Activated CD4-positive, alpha-beta T cell treated with anti-CD3 and anti-CD28 coated beads, Interleukin-2, amount 50 U/mL, for 4 hours (primary cell): ENCODE results near the gene AAMDC.
"Not testable (repeated sequence)": the region's sequence is repeated elsewhere in the genome, so short reads cannot be mapped to it uniquely, and the experiment has no call there.

Experiments used
- DNase-seq, 2 experiments: peaks; one replicate each; pipeline ENCODE4 v3.0.0-alpha.2; 2020

Gene AAMDC

DNA sequence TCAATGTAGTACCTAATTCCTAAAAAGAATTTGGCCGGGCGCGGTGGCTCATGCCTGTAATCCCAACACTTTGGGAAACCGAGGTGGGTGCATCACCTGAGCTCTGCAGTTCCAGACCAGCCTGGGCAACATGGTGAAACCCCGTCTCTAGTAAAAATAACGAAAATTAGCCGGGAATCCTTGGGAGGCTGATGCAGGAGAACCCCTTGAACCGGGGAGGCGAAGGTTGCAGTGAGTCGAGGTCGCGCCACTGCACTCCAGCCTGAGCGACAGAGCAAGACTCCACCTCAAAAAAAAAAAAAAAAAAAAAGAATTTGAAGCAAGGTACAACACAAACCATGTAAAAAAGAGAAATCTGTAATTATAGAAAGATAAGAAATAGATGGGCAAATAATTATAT is 1.2 kb downstream of the AAMDC start:
- DNase-seq, result not testable (repeated sequence)

DNA sequence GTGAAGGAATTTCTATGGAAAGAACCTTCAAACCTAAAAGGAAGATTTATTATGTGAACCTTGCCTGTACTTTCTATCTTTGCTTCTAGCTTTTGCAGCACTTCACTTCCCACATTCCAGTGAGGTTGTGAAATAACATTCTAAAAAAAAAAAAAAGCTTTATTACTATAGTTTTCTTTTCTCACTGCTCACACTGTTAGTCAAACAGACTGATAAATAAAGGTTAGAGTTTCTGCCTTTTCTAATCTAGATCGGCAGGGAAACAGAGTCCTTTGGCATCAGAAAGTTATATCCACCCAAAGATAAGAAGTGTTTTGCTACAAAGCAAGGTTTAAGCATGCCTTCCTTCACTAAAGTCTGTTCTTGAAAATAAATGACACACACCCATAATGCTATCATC is 2.8 kb downstream of the AAMDC start:
- DNase-seq, result no peak

DNA sequence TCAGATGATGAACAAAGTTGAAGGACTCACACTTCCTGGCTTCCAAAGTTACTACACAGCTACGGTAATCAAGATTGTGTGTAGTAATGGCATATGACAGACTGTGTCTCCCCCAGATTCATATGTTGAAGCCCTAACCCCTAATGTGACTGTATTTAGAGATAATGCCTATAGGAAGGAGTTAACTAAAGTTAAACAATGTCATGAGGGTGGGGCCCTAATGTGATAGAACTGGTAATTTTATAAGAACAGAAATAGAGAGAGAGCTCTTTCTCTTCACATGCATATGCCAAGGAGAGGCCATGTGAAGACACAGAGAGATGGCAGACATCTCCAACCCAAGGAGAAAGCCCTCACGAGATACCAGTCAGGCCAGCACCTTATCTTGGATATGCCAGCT is 8.0 kb downstream of the AAMDC start:
- no peak for DNase-seq

DNA sequence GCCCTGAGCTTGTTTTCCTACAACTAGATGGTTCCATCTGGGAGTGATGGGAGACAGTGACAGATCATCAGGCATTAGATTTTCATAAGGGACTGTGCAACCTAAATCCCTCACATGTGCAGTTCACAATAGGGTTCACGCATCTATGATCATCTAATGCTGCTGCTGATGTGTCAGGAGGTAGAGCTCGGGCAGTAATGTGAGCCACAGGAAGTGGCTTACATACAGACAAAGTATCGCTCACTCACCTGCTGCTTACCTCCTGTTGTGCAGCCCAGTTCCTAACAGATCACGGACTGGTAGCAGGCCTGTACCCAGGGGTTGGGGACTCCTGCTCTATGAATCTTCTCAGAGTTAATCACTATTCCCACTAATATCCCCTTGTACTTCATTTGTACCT is 12.4 kb downstream of the AAMDC start:
- no peak for DNase-seq

DNA sequence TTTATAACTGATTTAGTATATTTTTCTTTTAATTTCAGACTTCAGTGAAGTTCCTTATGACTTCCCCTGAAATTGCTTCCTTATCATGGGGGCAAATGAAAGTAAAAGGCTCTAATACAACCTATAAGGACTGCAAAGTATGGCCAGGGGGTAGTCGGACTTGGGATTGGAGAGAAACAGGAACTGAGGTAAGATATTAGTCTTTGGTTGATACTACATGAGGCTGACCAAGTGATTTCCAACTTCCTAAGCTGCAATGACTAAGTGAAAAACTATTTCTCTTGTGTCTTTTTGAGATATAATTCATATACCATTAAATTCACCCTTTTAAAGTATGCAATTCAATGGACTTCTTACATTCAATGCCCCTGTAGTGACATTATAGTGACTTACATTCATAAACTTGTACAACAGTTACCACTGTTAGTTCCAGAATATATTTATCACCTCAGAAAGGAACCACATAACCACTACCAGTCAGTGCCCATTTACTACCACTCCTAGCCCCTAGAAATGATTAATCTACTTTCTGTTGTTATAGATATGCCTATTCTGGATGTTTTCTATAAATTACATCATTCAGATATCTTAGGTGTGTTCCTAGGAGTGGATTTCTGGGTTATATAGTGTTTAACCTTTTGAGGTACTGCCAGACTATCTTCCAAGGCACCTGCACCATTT is 21.6 kb downstream of the AAMDC start:
- DNase-seq, result no peak

DNA sequence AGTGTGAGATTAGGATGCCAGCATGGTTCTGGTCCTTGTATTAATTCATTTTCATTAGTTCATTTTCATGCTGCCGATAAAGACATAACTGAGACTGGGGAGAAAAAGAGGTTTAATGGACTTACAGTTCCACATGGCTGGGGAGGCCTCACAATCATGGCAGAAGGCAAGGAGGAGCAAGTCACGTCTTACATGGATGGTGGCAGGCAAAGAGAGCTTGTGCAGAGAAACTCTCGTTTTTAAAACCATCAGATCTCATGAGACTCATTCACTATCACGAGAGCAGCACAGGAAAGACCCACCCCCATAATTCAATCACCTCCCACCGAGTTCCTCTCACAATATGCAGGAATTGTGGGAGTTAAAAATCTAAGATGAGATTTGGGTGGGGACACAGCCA is 22.8 kb downstream of the AAMDC start:
- not testable (repeated sequence) for DNase-seq

DNA sequence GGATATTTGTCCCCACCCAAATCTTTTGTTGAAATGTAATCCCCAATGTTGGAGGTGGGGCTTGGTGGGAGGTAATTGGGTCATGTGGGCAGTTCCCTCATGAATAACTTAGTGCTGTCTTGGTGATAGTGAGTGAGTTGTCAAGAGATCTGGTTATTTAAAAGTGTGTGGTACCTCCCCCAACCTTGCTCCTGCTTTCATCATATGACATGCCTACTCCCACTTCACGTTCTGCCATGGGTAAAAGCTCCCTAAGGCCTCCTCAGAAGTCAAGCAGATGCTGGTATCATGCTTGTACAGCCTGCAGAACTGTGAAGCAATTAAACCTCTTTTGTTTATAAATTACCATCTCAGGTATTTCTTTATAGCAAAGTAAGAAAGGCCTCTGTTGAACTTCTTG is 30.6 kb downstream of the AAMDC start:
- DNase-seq, result no peak

DNA sequence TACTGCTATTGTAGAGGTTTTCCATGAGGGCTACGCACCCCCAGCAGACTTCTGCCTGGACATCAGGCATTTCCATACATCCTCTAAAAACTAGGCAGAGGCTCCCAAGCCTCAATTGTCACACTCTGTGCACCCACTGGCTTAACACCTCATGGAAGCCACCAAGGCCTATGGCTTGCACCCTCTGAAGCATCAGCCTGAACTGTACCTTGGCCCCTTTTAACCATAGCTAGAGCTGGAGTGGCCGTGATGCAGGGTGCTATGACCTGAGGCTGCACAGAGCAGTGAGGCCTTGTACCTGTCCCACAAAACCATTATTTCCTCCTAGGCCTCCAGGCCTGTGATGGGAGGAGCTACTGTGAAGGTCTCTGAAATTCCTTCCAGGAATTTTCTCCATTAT is 33.9 kb downstream of the AAMDC start:
- DNase-seq, result no peak

DNA sequence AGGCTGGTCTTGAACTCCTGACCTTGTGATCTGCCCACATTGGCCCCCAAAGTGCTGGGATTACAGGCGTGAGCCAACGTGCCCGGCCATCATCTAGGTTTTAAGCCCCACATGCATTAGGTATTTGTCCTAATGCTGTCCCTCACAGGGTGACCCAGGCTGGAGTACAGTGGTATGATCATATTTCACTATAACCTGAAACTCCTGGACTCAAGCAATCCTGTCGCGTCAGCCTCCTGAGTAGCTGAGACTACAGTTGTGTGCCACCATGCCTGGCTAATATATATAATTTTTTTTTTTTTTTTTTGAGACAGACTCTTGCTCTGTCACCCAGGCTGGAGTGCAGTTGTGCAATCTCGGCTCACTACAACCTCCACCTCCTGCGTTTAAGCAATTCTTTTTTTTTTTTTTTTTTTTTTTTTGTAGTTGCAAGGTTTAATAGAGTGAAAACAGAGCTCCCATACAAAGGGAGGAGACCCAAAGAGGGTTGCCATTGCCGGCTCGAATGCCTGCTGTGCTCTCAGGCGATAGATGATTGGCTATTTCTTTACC is 37.0 kb downstream of the AAMDC start:
- DNase-seq, result not testable (repeated sequence)

DNA sequence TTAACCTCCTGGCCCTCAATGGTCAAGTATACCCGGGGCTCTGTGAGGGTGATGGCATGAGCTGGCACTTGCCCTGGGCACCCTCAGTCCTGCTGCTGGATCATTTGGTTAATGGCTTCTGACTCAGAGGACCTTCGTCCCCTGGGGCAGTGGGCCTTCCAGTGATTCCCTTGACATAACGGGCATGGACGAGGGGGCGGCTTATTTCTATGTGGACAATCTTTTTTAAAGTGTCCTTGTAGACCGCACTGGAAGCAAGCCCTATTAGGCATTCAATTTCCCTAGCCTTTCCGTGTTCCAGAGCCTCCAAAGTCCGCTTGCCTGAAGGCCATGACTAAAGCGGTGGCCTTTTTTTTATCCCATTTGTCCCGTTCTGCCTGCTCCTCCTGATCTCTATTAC is 40.5 kb downstream of the AAMDC start:
- not testable (repeated sequence) for DNase-seq

DNA sequence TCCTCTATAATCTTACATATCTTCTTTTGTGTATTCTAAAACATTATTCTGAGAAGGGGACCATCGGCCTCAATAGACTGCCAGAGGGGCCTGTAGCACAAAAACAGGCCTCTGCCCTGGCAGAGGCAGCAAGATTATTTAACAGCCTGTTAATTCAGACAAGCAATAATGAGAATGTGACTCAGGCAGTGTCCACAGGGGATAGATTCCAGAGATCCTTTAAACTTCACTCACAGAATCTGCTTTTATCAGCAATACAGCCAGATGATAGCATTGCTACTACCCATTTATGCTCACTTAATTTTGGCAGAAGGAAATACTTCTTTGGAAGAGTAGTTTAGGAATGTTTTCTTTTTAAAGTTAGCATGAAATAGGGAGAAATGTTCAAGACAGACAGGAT is 44.9 kb downstream of the AAMDC start:
- DNase-seq, result no peak

DNA sequence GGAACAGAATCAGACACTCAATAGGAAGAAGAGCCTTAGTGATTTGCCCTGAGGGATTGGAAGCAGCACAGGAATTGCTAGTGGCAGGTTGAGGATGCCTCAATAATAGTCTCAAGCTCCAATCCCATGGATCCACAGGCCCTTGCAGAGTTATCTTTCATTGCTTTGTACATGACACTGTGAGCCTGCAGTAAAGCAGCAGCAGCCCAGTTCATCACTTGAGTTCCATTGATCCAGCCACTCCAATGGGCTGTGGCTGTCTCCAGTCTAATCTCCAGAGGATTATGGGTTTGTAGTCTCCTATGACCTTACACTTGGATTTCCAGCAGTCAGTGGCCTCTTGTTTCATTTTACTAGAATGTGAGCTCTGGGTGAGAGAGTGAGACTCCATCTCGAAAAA is 45.4 kb downstream of the AAMDC start:
- no peak for DNase-seq

DNA sequence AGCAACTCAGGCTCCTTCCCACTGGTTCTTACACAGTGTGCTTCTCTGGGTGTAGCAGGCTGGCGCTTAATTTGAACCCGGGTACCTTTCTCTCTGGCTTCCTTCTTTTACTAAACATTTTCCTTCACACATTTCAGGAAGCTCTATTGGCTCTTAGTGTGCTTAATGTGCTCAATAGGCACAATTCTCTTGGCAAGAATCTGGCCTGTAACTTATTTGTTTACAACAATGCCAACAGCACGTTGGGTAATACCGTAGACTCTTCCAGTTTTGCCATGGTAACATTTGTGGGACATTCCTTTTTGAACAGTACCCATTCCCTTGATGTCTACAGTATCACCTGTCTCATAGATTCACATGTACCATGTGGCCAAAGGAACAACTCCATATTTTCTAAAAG is 47.8 kb downstream of the AAMDC start:
- no peak for DNase-seq

DNA sequence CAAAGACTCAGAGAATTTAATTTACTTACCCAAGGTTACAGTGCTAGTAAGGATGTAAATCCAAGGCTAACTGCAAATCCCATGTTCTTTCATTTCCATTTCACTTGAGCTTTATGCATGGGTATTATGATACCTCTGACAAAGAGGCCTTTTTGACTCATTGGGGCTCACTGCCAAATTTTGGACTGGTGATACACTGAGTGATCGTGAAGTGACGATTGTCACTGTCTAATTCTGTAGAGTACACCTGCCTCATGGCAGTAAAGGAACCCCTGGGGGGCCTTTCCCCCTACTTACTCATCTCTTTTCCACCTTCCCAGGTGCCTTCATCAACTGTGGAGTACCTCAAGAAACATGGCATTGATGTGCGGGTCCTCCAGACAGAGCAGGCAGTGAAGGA is 50.9 kb downstream of the AAMDC start:
- DNase-seq, result no peak

DNA sequence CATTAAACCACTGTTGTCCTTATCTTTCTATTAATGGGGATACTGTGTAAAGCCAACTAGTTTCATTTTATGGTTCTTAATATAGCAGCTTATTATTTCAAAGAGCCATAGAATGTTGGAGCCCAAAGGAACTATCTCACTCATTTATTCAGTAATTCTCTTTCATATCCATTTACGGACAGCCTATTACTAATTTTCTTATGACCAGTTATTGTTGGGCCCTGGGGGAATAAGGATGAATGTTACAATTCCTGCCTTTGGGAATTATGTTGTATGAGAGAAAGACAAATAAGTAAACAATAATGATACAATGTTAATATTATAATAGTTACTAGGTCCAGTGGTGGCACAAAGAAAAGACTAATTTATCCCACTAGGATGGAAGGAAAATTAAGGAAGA is 52.4 kb downstream of the AAMDC start:
- DNase-seq, result no peak

DNA sequence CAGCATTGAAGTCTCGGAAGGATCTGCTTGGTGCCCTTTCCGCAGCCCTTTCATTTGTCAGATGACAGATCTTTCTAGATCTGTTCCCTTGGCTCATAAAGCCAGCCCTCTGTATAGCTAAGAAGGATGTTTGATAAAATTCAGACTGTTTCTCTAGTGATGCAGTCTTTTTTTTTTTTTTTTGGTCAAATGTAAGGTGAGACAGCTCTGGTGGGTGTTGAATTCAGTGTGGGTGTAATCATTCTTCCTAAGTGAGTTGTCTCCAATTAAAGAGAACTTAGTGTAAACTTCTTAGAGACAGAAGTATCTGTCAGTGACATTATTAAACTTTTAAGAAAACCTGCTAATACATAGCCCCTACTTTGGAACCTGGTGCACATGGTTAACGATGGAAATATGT is 53.3 kb downstream of the AAMDC start:
- DNase-seq, result no peak

DNA sequence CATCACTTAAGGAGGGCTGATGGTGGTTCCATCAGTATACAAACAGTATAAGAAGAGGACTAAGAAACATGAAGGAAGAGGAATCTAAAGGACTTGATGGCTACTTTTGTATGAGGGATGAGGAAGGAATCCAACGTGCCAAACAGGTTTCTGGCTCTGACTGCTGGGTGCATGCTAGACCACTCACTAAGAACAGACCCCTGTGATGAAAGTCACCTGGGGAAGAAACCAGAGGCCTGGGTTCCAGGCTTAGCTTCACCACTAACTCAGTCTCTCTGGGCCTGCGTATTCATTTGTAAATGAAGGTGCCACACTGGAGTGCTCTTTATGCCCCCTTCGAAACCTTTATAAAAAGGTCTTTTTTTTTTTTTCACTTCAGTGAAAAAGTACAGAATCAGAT is 55.1 kb downstream of the AAMDC start:
- DNase-seq, result no peak

DNA sequence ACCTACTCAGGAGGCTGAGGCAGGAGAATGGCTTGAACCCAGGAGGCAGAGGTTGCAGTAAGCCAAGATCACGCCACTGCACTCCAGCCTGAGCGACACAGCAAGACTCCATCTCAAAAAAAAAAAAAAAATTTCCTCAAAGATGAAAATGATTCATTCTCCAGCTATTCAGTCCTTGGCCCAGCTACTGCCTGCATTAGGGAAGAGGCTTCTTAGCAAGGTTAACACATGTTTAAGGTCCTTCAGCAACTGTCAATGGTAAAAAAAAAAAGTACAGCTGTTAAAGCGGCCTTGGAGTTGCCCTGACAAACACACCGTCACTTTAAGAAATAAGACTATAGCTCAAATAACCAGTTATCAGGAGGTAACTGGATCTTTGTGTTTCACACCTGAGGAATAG is 57.3 kb downstream of the AAMDC start:
- DNase-seq, result not testable (repeated sequence)

DNA sequence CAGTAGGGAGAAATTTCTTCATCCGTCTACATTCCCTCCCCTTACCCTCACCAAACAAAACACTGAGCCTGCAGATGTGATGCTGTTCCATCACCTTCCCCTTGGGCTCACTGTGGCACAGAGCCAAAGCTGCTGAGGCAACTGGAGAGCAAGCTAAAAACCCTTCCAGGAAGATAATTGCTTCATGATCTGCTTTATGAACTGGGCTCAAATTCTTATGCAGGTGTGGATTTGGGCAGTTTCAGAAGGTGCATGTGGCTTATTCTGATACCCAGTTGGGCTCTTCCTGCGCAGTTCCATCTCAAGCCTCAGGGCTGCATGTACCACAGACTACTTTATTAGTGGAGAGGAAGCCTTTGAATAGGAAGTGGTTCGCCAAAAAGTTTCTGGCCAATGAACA is 58.3 kb downstream of the AAMDC start:
- DNase-seq, result no peak

DNA sequence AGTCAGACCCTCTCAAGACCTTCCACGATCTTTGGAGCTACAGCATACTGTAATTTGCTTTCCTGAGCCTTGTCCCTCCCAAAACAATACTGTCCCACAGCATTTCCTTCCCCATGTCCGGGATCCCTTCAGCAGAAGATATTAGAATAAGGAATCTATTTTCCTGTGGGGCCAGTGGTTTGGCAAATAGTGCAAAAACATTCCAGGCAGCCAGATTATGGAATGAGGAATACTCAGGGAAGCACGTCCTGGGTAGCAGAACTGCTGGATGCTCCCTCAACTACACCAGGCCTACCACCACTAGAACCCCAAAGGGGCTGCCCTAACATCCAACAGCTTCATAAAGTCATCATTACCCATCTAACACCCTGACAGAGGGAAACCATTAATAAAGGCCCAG is 61.5 kb downstream of the AAMDC start:
- no peak for DNase-seq

DNA sequence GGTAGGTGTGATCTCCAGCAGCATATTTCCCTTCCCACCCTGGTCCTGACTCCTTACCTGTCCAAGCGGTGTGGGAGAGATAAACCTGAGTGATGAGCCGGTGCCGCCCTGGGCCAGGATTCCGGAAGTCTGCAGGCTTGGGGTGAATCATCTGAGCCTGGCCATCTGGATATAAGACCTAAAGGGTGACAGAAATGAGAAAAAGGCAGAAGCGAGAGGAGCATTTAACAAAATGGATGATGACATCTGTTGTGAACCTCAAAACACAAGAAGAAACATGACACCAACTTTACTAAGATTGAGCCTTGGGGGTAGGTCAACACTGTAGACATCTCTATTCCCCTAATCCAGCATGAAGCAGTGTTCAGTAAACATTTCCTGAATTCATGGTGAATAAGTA is 62.8 kb downstream of the AAMDC start:
- DNase-seq, result no peak

DNA sequence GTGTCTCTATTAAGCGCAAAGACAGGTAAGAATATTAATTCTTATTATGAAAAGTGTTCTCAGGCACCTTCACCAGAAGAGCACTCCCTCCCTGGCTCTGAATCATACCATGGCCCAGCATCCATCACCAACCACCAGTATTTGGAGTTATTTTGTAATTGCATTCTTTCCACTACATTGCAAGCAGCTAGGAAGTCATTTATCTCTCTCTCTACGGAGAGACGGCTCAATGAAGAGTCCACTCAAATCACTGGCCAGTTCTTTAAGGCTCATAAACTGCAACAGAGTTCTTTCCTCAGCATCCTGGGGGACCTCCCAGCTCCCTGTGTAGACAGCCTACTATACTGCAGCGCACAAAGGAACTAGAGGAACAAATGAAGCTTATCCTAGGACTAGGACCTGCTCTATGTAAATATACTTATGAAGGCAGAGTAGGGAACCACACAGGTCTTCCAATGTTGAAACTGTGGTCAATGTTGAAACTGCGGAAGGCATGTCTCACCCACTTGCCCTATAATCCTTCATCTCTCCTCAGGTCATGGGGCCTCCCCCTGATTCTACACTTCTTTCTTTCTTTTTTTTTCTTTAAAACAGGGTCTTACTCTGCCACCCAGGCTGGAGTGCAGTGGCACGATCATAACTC is 63.4 kb downstream of the AAMDC start:
- DNase-seq, result no peak

DNA sequence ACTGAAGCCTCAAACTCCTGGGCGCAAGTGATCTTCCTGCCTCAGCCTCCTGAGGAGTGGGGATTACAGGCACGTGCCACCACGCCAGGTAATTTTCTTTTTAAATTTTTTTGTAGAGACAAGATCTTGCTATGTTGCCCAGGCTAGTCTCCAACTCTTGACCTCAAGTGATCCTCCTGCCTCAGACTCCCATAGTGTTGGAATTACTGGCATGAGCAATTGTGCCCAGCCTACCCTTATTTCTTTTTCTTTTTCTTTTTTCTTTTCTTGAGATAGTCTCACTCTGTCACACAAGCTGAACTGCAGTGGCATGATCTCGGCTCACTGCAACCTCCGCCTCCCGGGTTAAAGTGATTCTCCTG is 63.9 kb downstream of the AAMDC start:
- no peak for DNase-seq

DNA sequence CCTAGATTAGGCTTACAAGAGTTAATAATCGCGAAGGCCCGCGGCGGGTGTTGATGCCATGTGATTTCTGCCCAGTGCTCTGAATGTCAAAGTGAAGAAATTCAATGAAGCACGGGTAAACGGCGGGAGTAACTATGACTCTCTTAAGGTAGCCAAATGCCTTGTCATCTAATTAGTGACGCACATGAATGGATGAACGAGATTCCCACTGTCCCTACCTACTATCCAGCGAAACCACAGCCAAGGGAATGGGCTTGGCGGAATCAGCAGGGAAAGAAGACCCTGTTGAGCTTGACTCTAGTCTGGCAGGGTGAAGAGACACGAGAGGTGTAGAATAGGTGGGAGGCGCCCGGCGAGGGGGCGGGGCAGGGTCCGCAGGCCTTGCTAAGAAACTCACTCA is 65.5 kb downstream of the AAMDC start:
- DNase-seq, result no peak

DNA sequence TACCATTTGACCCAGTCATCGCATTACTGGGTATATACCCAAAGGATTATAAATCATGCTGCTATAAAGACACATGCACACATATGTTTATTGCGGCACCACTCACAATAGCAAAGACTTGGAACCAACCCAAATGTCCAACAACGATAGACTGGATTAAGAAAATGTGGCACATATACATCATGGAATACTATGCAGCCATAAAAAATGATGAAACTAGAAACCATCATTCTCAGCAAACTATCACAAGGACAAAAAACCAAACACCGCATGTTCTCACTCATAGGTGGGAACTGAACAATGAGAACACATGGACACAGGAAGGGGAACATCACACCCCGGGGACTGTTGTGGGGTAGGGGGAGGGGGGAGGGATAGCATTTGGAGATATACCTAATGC is 68.1 kb downstream of the AAMDC start:
- DNase-seq, result not testable (repeated sequence)
